ENCODE data around the gene NTN1.
"Not testable (repeated sequence)": the region's sequence is repeated elsewhere in the genome, so short reads cannot be mapped to it uniquely, and the experiment has no call there.

NTN1 gene

GRCh38 chr17:9087921-9088320, 66.6 kb downstream of the NTN1 start:
- DNase-seq (ENCODE audit: low read depth) = no peak

GRCh38 chr17:9090641-9091096, 69.4 kb downstream of the NTN1 start:
- DNase-seq (ENCODE audit: low read depth) = no peak

- DNase-seq (ENCODE audit: low read depth) = no peak
Measured at GRCh38 chr17:9094193-9094592, 72.9 kb downstream of the NTN1 start.

GRCh38 chr17:9095390-9095789, 74.1 kb downstream of the NTN1 start:
- no peak for DNase-seq (ENCODE audit: low read depth)

GRCh38 chr17:9098242-9098825, 77.0 kb downstream of the NTN1 start:
- no peak for DNase-seq (ENCODE audit: low read depth)

GRCh38 chr17:9101356-9101755, 80.0 kb downstream of the NTN1 start:
- DNase-seq (ENCODE audit: low read depth) = no peak

- not testable (repeated sequence) for DNase-seq (ENCODE audit: low read depth)
Measured at GRCh38 chr17:9103193-9103592, 81.9 kb downstream of the NTN1 start.

- DNase-seq (ENCODE audit: low read depth) = no peak
Measured at GRCh38 chr17:9104370-9105041, 83.2 kb downstream of the NTN1 start.

- DNase-seq (ENCODE audit: low read depth) = no peak
Measured at GRCh38 chr17:9105068-9105868, 84.0 kb downstream of the NTN1 start.

- DNase-seq (ENCODE audit: low read depth) = not testable (repeated sequence)
Measured at GRCh38 chr17:9106278-9106677, 85.0 kb downstream of the NTN1 start.

GRCh38 chr17:9107527-9107926, 86.2 kb downstream of the NTN1 start:
- DNase-seq (ENCODE audit: low read depth) = no peak

- no peak for DNase-seq (ENCODE audit: low read depth)
Measured at GRCh38 chr17:9108146-9108545, 86.8 kb downstream of the NTN1 start.

- DNase-seq (ENCODE audit: low read depth) = no peak
Measured at GRCh38 chr17:9109933-9110332, 88.6 kb downstream of the NTN1 start.

GRCh38 chr17:9110501-9110900, 89.2 kb downstream of the NTN1 start:
- no peak for DNase-seq (ENCODE audit: low read depth)

- DNase-seq (ENCODE audit: low read depth) = peak; percentile 14
Measured at GRCh38 chr17:9115214-9116191, 94.2 kb downstream of the NTN1 start.

GRCh38 chr17:9116311-9116835, 95.1 kb downstream of the NTN1 start:
- no peak for DNase-seq (ENCODE audit: low read depth)

GRCh38 chr17:9116861-9117568, 95.7 kb downstream of the NTN1 start:
- no peak for DNase-seq (ENCODE audit: low read depth)

- no peak for DNase-seq (ENCODE audit: low read depth)
Measured at GRCh38 chr17:9120471-9120870, 99.2 kb downstream of the NTN1 start.

- DNase-seq (ENCODE audit: low read depth) = no peak
Measured at GRCh38 chr17:9121186-9121820, 100.0 kb downstream of the NTN1 start.
